C4-2B (cell line): ENCODE data around the gene TPSAB1.

ENCODE experiments used
- CTCF ChIP-seq: fragments of 450-650 bp; conservative IDR thresholded peaks from 2 replicates; pipeline ENCODE4 v1.5.1; 2017; ENCODE audit warnings: mild to moderate bottlenecking
- ZFX ChIP-seq: fragments of 450-650 bp; IDR thresholded peaks from 2 replicates; pipeline ENCODE4 v1.6.1; 2017

GRCh38 chr16:1279081-1279944, 38.8 kb downstream of the TPSAB1 start:
- TF ChIP-seq CTCF (no peak), ZFX (no peak)
